GM18858 (cell line): ENCODE results near the gene KLHL29.

ENCODE experiments used
- ATAC-seq: cut with Tn5 transposase; IDR thresholded peaks from one replicate; pipeline ENCODE4 v1.9.1; 2021; ENCODE audit not compliant: unreplicated experiment

KLHL29 gene

GRCh38 chr2:23664066-23664788 lies 279.2 kb downstream of the KLHL29 start:
- no peak for ATAC-seq

- no peak for ATAC-seq
These were observed 281.4 kb downstream of the KLHL29 start for GRCh38 chr2:23666241-23666979.

GRCh38 chr2:23666980-23667357 lies 282.0 kb downstream of the KLHL29 start:
- ATAC-seq: no peak

GRCh38 chr2:23668756-23669304 lies 283.9 kb downstream of the KLHL29 start:
- no peak for ATAC-seq

- no peak for ATAC-seq
These were observed 284.6 kb downstream of the KLHL29 start for GRCh38 chr2:23669413-23670244.

GRCh38 chr2:23670245-23670592 lies 285.2 kb downstream of the KLHL29 start:
- no peak for ATAC-seq

GRCh38 chr2:23673082-23673481 lies 288.1 kb downstream of the KLHL29 start:
- no peak for ATAC-seq

GRCh38 chr2:23673830-23674679 lies 289.1 kb downstream of the KLHL29 start:
- ATAC-seq: no peak

- ATAC-seq: no peak
These were observed 290.5 kb downstream of the KLHL29 start for GRCh38 chr2:23675506-23675905.

GRCh38 chr2:23677836-23678235 lies 292.9 kb downstream of the KLHL29 start:
- no peak for ATAC-seq

- ATAC-seq: no peak
These were observed 294.1 kb downstream of the KLHL29 start for GRCh38 chr2:23679044-23679443.

GRCh38 chr2:23680951-23681350 lies 296.0 kb downstream of the KLHL29 start:
- ATAC-seq: no peak

- no peak for ATAC-seq
These were observed 296.6 kb downstream of the KLHL29 start for GRCh38 chr2:23681356-23682140.

- ATAC-seq: no peak
These were observed 297.5 kb downstream of the KLHL29 start for GRCh38 chr2:23682481-23682880.

- no peak for ATAC-seq
These were observed 298.0 kb downstream of the KLHL29 start for GRCh38 chr2:23683001-23683400.

GRCh38 chr2:23684395-23685176 lies 299.6 kb downstream of the KLHL29 start:
- ATAC-seq: no peak

GRCh38 chr2:23685181-23685580 lies 300.2 kb downstream of the KLHL29 start:
- no peak for ATAC-seq

- no peak for ATAC-seq
These were observed 300.7 kb downstream of the KLHL29 start for GRCh38 chr2:23685706-23686105.

- no peak for ATAC-seq
These were observed 301.5 kb downstream of the KLHL29 start for GRCh38 chr2:23686405-23687029.
